Vagina (tissue), 2 donors: ENCODE results near the gene IMMP2L.

ENCODE experiments used
- CTCF ChIP-seq, 3 experiments: fragments of 450-650 bp in 2 of 3; fragments of 200-600 bp in 1 of 3; sonication (generic) in 1 of 3; IDR thresholded peaks; one replicate each; pipeline ENCODE4 v1.5.1; 2017 to 2019; ENCODE audit warnings: antibody characterized with exemption in 3 of 3, mild to moderate bottlenecking in 2 of 3, moderate library complexity in 2 of 3
- POLR2A ChIP-seq, 2 donors: fragments of 450-650 bp; IDR thresholded peaks; one replicate each; pipeline ENCODE4 v1.6.1; 2017; ENCODE audit warnings: antibody characterized with exemption in 2 of 2, mild to moderate bottlenecking in 2 of 2, moderate library complexity in 2 of 2
- POLR2AphosphoS5 ChIP-seq, 2 donors: sonication (generic); formaldehyde crosslinking; IDR thresholded peaks; one replicate each; pipeline ENCODE4 v1.9.0; 2017; ENCODE audit warnings: antibody characterized with exemption in 2 of 2, mild to moderate bottlenecking in 2 of 2, low read depth in 1 of 2; ENCODE audit not compliant: insufficient read depth in 1 of 2

GRCh38 chr7:111495173-111495810 is 67.0 kb downstream of the IMMP2L start:
- TF ChIP-seq CTCF (IDR thresholded peaks at IDR 0.05), result no peak
- TF ChIP-seq POLR2A (IDR thresholded peaks at IDR 0.05), result no peak
- TF ChIP-seq POLR2AphosphoS5 (IDR thresholded peaks at IDR 0.05; ENCODE audit: insufficient read depth in 1 of 2, low read depth in 1 of 2), result no peak
